ENCODE results near the gene SCAF1.

The SCAF1 gene

DNA sequence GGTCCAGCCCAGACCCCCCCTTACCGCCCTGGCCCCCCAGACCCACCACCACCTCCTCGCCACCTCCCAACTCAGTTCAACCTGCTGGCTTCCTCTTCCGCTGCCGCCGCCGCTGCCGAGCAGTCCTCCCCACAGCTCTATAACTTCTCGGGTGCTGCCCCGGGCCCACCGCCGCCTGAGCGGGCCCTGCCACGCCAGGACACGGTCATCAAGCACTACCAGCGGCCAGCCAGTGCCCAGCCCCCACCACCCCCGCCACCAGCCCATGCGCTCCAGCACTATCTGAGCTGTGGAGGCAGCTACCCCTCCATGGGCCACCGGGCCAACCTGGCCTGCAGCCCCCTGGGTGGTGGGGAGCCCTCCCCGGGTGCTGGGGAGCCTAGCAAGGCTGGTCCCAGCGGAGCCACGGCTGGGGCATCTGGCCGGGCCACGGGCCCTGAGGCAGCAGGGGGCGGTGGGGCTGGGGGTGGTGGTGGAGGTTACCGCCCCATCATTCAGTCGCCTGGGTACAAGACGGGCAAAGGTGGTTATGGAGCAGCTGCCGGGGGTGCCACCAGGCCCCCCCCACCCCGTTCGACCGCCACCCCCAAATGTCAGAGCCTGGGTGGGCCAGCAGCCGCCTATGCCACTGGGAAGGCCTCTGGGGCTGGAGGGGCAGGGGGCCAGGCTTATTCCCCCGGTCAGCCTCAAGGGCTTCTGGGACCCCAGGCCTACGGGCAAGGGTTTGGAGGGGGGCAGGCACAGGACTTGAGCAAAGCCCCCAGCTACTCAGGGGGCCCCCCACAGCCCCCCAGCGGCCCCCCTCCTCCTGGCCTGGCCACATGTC, 46.8 kb upstream of the SCAF1 start:
- no peak for TF ChIP-seq CTCF (IDR thresholded peaks at IDR 0.05; ENCODE audit: low read depth, low read length, missing control alignments)
- in situ Hi-C loops (cut with HindIII; ENCODE audit: low sequenced_read_pairs): no loop called here
- no peak overlapping the region for H3K4me3 ChIP-seq (ENCODE audit: low read depth, low read length)
- no peak for DNase-seq (ENCODE audit: low read depth)

GRCh38 chr19:49595819-49596404, 46.1 kb upstream of the SCAF1 start:
- TF ChIP-seq CTCF (IDR thresholded peaks at IDR 0.05; ENCODE audit: low read depth, low read length, missing control alignments): no peak
- H3K4me3 ChIP-seq (ENCODE audit: low read depth, low read length): no peak overlapping the region
- in situ Hi-C loops (cut with HindIII; ENCODE audit: low sequenced_read_pairs): no loop called here
- no peak for DNase-seq (ENCODE audit: low read depth)

- no peak for TF ChIP-seq CTCF (IDR thresholded peaks at IDR 0.05; ENCODE audit: low read depth, low read length, missing control alignments)
- in situ Hi-C loops (cut with HindIII; ENCODE audit: low sequenced_read_pairs): no loop called here
- H3K4me3 ChIP-seq (ENCODE audit: low read depth, low read length): no peak overlapping the region
Observed at GRCh38 chr19:49596407-49596806, 45.6 kb upstream of the SCAF1 start.

DNA sequence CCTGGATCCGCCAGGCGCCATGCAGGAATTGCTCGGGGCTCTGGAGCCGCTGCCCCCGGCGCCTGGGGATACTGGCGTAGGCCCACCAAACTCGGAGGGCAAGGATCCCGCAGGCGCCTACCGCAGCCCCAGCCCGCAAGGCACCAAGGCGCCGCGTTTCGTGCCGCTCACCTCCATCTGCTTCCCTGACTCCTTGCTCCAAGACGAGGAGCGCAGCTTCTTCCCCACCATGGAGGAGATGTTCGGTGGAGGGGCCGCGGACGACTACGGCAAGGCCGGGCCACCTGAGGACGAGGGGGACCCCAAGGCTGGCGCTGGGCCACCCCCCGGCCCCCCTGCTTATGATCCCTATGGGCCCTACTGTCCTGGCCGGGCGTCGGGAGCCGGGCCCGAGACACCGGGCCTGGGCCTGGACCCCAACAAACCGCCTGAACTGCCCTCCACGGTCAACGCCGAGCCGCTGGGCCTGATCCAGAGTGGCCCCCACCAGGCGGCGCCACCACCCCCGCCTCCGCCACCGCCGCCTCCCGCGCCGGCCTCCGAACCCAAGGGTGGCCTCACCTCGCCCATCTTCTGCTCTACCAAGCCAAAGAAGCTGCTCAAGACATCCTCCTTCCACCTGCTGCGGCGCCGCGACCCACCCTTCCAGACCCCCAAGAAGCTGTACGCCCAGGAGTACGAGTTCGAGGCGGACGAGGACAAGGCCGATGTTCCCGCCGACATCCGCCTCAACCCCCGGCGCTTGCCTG, 44.9 kb upstream of the SCAF1 start:
- no peak for TF ChIP-seq CTCF (IDR thresholded peaks at IDR 0.05; ENCODE audit: low read depth, low read length, missing control alignments)
- in situ Hi-C loops (cut with HindIII; ENCODE audit: low sequenced_read_pairs): no loop called here
- DNase-seq (ENCODE audit: low read depth): no peak

More at GRCh38 chr19:49596407-49596806, 45.6 kb upstream of the SCAF1 start:
- DNase-seq (ENCODE audit: low read depth): no peak

GRCh38 chr19:49597703-49597974, 44.4 kb upstream of the SCAF1 start:
- DNase-seq (ENCODE audit: low read depth): no peak
- no peak overlapping the region for H3K4me3 ChIP-seq (ENCODE audit: low read depth, low read length)
- TF ChIP-seq CTCF (IDR thresholded peaks at IDR 0.05; ENCODE audit: low read depth, low read length, missing control alignments): no peak
- in situ Hi-C loops (cut with HindIII; ENCODE audit: low sequenced_read_pairs): no loop called here

More for the DNA sequence above, 44.9 kb upstream of the SCAF1 start:
- H3K4me3 ChIP-seq (ENCODE audit: low read depth, low read length): no peak overlapping the region

DNA sequence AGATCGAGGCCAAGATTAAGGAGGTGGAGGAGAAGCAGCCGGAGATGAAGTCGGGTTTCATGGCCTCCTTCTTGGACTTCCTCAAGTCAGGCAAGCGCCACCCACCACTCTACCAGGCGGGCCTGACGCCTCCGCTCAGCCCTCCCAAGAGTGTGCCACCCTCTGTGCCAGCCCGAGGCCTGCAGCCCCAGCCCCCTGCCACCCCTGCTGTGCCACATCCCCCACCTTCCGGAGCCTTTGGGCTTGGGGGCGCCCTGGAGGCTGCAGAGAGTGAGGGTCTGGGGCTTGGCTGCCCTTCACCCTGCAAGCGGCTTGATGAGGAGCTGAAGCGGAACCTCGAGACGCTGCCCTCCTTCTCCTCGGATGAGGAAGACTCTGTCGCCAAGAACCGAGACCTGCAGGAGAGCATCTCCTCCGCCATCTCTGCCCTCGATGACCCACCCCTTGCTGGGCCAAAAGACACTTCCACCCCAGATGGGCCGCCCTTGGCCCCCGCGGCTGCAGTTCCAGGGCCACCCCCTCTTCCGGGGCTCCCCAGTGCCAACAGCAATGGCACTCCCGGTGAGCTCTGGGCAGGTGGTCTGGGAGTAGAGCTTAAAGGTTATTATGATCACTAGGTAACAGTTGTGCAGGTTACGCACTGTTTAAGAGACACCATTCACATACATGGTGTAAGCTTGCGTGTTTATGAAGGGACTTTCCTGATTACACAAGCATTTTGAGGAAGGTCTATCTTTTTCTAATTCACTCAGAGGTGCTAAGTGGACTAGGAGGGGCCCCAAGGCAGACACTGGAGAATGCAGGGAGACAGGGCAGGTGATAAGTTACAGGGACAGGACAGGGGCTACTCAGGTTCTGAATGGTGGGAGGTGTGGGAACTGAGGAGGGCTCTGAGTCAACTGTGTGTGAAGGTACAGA, 42.4 kb upstream of the SCAF1 start:
- DNase-seq (ENCODE audit: low read depth): no peak
- in situ Hi-C loops (cut with HindIII; ENCODE audit: low sequenced_read_pairs): no loop called here
- no peak overlapping the region for H3K4me3 ChIP-seq (ENCODE audit: low read depth, low read length)
- no peak for TF ChIP-seq CTCF (IDR thresholded peaks at IDR 0.05; ENCODE audit: low read depth, low read length, missing control alignments)

Measured in astrocyte of the cerebellum (primary cell).